ENCODE data around the gene PPP1R3A. TPM values are rescaled to one million over a fixed set of nuclear protein-coding genes. Genes with fewer than 3 reads are reported as not detected.
"Not testable (repeated sequence)": the region's sequence is repeated elsewhere in the genome, so short reads cannot be mapped to it uniquely, and the experiment has no call there.

The PPP1R3A gene
- total RNA-seq, 2 donors from 2014 or later: not detected

DNA sequence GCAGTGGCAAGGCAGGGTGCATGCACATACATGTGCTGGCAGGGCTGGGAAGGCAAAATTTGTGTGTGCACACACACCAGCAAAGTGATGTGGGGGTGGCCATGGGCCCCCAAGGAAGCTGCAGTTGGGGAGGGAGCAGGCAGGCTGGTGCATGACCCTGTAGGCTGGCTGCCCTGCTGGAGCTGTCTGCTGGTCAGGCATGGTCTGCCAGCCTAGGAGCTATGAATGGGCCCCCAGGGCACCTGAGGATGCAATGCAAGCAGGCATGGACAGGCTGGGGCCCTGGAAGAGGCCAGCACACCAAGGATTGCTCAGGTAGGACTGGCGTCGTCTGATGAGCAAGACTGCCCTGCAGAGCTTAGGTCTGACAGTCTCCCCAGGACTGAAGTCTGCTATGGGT lies 18.2 kb upstream of the PPP1R3A start:
- DNase-seq: no peak
- Histone ChIP-seq H3K27ac (ENCODE audit: low read depth, low read length) (no peak overlapping the region), H3K9ac (ENCODE audit: extremely low read depth, low read length, poor library complexity, severe bottlenecking) (no peak overlapping the region), H3K4me3 (ENCODE audit: low read length) (no peak overlapping the region), H3K9me3 (ENCODE audit: control insufficient read depth, low read length) (no peaks in the 10 kb centered on the region), H3K27me3 (ENCODE audit: control insufficient read depth, insufficient read depth, low read length, poor library complexity, severe bottlenecking) (no peaks in the 10 kb centered on the region), H3K4me1 (ENCODE audit: control insufficient read depth, insufficient read depth, low read length) (no peaks in the 10 kb centered on the region), H3K36me3 (ENCODE audit: control insufficient read depth, insufficient read depth, low read length) (no peaks in the 10 kb centered on the region)
- no peaks in the 10 kb centered on the region for H3K36me3 Mint-ChIP-seq (ENCODE audit: low read depth)
- TF ChIP-seq, protein P1, sequence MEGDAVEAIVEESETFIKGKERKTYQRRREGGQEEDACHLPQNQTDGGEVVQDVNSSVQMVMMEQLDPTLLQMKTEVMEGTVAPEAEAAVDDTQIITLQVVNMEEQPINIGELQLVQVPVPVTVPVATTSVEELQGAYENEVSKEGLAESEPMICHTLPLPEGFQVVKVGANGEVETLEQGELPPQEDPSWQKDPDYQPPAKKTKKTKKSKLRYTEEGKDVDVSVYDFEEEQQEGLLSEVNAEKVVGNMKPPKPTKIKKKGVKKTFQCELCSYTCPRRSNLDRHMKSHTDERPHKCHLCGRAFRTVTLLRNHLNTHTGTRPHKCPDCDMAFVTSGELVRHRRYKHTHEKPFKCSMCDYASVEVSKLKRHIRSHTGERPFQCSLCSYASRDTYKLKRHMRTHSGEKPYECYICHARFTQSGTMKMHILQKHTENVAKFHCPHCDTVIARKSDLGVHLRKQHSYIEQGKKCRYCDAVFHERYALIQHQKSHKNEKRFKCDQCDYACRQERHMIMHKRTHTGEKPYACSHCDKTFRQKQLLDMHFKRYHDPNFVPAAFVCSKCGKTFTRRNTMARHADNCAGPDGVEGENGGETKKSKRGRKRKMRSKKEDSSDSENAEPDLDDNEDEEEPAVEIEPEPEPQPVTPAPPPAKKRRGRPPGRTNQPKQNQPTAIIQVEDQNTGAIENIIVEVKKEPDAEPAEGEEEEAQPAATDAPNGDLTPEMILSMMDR (conservative IDR thresholded peaks at IDR 0.05): no peak
- WGBS, 2 experiments (ENCODE audit: insufficient coverage in 1 of 2, insufficient read length in 1 of 2): 83 to 100% methylated on average over 2 of the region's 2 CpGs
- H3K4me1 Mint-ChIP-seq: no peaks in the 10 kb centered on the region
- no peak overlapping the region for H3K4me3 Mint-ChIP-seq
- H3K9me3 Mint-ChIP-seq: peaks cover 10% of the 10 kb centered on the region
- no peak overlapping the region for H3K27ac Mint-ChIP-seq
- H3K27me3 Mint-ChIP-seq (ENCODE audit: insufficient read depth): no peaks in the 10 kb centered on the region

DNA sequence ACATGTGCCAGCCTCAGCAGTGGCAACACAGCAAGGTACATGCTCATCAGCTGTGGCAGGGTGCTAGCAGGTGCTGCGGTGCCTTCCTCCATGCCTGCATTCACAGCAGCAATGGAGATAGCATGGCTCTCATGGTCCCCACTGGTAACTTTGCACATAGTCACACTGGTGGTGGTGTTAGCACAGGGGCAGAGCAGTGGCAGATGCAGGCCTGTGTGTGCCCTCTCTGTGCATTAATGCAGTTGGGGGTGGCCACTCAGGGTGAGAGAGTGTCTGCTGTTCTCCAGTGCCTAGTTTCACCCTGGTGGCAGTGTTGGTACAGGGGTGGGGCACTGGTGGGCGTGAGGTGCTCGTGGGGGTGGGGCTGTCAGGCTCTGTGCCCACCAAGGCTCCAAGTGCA lies 17.7 kb upstream of the PPP1R3A start:
- TF ChIP-seq, protein P1 (conservative IDR thresholded peaks at IDR 0.05): no peak

DNA sequence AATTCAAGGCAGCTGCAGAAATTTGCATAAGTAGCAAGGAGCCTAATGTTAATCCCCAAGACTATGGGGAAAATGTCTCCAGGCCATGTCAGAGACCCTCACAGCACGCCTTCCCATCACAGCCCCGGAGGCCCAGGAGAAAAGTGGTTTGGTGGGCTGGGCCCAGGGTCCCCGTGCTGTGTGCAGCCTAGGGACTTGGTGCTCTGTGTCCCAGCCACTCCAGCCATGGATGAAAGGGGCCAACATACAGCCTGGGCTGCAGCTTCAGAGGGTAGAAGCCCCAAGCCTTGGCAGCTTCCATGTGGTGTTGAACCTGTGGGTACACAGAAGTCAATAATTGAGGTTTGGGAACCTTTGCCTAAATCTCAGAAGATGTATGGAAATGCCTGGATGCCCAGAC lies 10.6 kb upstream of the PPP1R3A start:
- peaks cover 15% of the 10 kb centered on the region for H3K9me3 Mint-ChIP-seq
- H3K27ac Mint-ChIP-seq; H3K4me1 Mint-ChIP-seq; DNase-seq; H3K4me3 ChIP-seq (ENCODE audit: low read length); H3K9me3 ChIP-seq (ENCODE audit: control insufficient read depth, low read length); H3K36me3 ChIP-seq (ENCODE audit: control insufficient read depth, insufficient read depth, low read length); H3K36me3 Mint-ChIP-seq (ENCODE audit: low read depth); H3K27me3 Mint-ChIP-seq (ENCODE audit: insufficient read depth); H3K4me3 Mint-ChIP-seq; H3K27ac ChIP-seq (ENCODE audit: low read depth, low read length); H3K27me3 ChIP-seq (ENCODE audit: control insufficient read depth, insufficient read depth, low read length, poor library complexity, severe bottlenecking); H3K9ac ChIP-seq (ENCODE audit: extremely low read depth, low read length, poor library complexity, severe bottlenecking); H3K4me1 ChIP-seq (ENCODE audit: control insufficient read depth, insufficient read depth, low read length): not testable (repeated sequence)
- 86 to 100% methylated on average over 1 to 3 of the region's 3 CpGs for WGBS, 2 experiments (ENCODE audit: insufficient coverage in 1 of 2, insufficient read length in 1 of 2)

More for the DNA sequence above, 17.7 kb upstream of the PPP1R3A start:
- Mint-ChIP-seq H3K27ac (no peak overlapping the region), H3K4me3 (no peak overlapping the region), H3K36me3 (ENCODE audit: low read depth) (no peaks in the 10 kb centered on the region), H3K9me3 (peaks cover 14% of the 10 kb centered on the region), H3K4me1 (no peaks in the 10 kb centered on the region), H3K27me3 (ENCODE audit: insufficient read depth) (no peaks in the 10 kb centered on the region)
- Histone ChIP-seq H3K27ac (ENCODE audit: low read depth, low read length) (no peak overlapping the region), H3K9ac (ENCODE audit: extremely low read depth, low read length, poor library complexity, severe bottlenecking) (no peak overlapping the region), H3K36me3 (ENCODE audit: control insufficient read depth, insufficient read depth, low read length) (no peaks in the 10 kb centered on the region), H3K4me1 (ENCODE audit: control insufficient read depth, insufficient read depth, low read length) (no peaks in the 10 kb centered on the region), H3K9me3 (ENCODE audit: control insufficient read depth, low read length) (no peaks in the 10 kb centered on the region), H3K4me3 (ENCODE audit: low read length) (no peak overlapping the region), H3K27me3 (ENCODE audit: control insufficient read depth, insufficient read depth, low read length, poor library complexity, severe bottlenecking) (no peaks in the 10 kb centered on the region)
- no peak for DNase-seq
- 30 to 83% methylated on average over 2 to 3 of the region's 3 CpGs for WGBS, 2 experiments (ENCODE audit: insufficient coverage in 1 of 2, insufficient read length in 1 of 2)

DNA sequence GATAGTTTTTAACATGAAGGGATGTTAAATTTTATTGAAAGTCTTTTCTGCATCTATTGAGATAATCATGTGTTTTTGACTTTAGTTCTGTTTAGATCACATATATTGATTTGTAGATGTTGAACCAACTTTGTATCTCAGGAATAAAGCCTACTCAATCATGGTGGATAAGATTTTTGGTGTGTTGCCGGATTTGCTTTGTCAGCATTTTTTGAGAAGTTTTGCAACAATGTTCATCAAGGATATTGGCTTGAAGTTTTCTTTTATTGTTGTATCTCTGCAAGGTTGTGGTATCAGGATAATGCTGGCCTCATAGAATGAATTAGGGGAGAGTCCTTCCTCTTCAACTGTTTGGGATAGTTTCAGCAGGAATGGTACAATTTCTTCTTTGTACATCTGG lies 9.3 kb upstream of the PPP1R3A start:
- H3K27ac ChIP-seq (ENCODE audit: low read depth, low read length): no peak overlapping the region
- TF ChIP-seq, protein P1 (conservative IDR thresholded peaks at IDR 0.05): no peak
- no peaks in the 10 kb centered on the region for H3K4me1 ChIP-seq (ENCODE audit: control insufficient read depth, insufficient read depth, low read length)
- 86 to 100% methylated on average over 1 of the region's 1 CpG for WGBS, 2 experiments (ENCODE audit: insufficient coverage in 1 of 2, insufficient read length in 1 of 2)
- H3K9me3 Mint-ChIP-seq: peaks cover 12% of the 10 kb centered on the region
- no peak overlapping the region for H3K4me3 ChIP-seq (ENCODE audit: low read length)
- H3K27ac Mint-ChIP-seq: no peak overlapping the region
- DNase-seq: no peak
- H3K4me3 Mint-ChIP-seq: no peak overlapping the region
- H3K4me1 Mint-ChIP-seq: no peaks in the 10 kb centered on the region
- peaks cover 4% of the 10 kb centered on the region for H3K27me3 Mint-ChIP-seq (ENCODE audit: insufficient read depth)
- no peak overlapping the region for H3K9ac ChIP-seq (ENCODE audit: extremely low read depth, low read length, poor library complexity, severe bottlenecking)
- no peaks in the 10 kb centered on the region for H3K36me3 Mint-ChIP-seq (ENCODE audit: low read depth)
- no peaks in the 10 kb centered on the region for H3K27me3 ChIP-seq (ENCODE audit: control insufficient read depth, insufficient read depth, low read length, poor library complexity, severe bottlenecking)
- H3K36me3 ChIP-seq (ENCODE audit: control insufficient read depth, insufficient read depth, low read length): no peaks in the 10 kb centered on the region
- no peaks in the 10 kb centered on the region for H3K9me3 ChIP-seq (ENCODE audit: control insufficient read depth, low read length)
